T-helper 9 cell (primary cell): Measurements from ENCODE around the gene FAM107B.
"Not testable (repeated sequence)": the region's sequence is repeated elsewhere in the genome, so short reads cannot be mapped to it uniquely, and the experiment has no call there.

Experiments
- DNase-seq: peaks from one replicate; pipeline ENCODE4 v3.0.0-alpha.2; 2020

Gene FAM107B

GRCh38 chr10:14688606-14689005, 86.1 kb downstream of the FAM107B start:
- DNase-seq, result no peak

- DNase-seq, result not testable (repeated sequence)
Observed at GRCh38 chr10:14688189-14688588, 86.5 kb downstream of the FAM107B start.

GRCh38 chr10:14687340-14687739, 87.4 kb downstream of the FAM107B start:
- DNase-seq, result no peak

GRCh38 chr10:14686356-14686755, 88.3 kb downstream of the FAM107B start:
- no peak for DNase-seq

GRCh38 chr10:14684354-14684753, 90.3 kb downstream of the FAM107B start:
- DNase-seq, result no peak

GRCh38 chr10:14683256-14683655, 91.4 kb downstream of the FAM107B start:
- no peak for DNase-seq

- no peak for DNase-seq
Observed at GRCh38 chr10:14681802-14682201, 92.9 kb downstream of the FAM107B start.

- no peak for DNase-seq
Observed at GRCh38 chr10:14681305-14681704, 93.4 kb downstream of the FAM107B start.

GRCh38 chr10:14678637-14679036, 96.1 kb downstream of the FAM107B start:
- DNase-seq, result no peak

GRCh38 chr10:14676732-14677131, 98.0 kb downstream of the FAM107B start:
- DNase-seq, result no peak

GRCh38 chr10:14674376-14675050, 100.2 kb downstream of the FAM107B start:
- DNase-seq, result no peak

GRCh38 chr10:14673189-14673861, 101.4 kb downstream of the FAM107B start:
- no peak for DNase-seq

- DNase-seq, result no peak
Observed at GRCh38 chr10:14671386-14671831, 103.3 kb downstream of the FAM107B start.

GRCh38 chr10:14670551-14671240, 104.0 kb downstream of the FAM107B start:
- DNase-seq, result no peak

GRCh38 chr10:14669576-14669975, 105.1 kb downstream of the FAM107B start:
- no peak for DNase-seq

GRCh38 chr10:14667781-14668180, 106.9 kb downstream of the FAM107B start:
- DNase-seq, result no peak

GRCh38 chr10:14667280-14667679, 107.4 kb downstream of the FAM107B start:
- no peak for DNase-seq

GRCh38 chr10:14665865-14666857, 108.5 kb downstream of the FAM107B start:
- no peak for DNase-seq

- no peak for DNase-seq
Observed at GRCh38 chr10:14665304-14665703, 109.4 kb downstream of the FAM107B start.

- DNase-seq, result no peak
Observed at GRCh38 chr10:14664345-14664744, 110.4 kb downstream of the FAM107B start.

GRCh38 chr10:14661818-14662217, 112.9 kb downstream of the FAM107B start:
- DNase-seq, result no peak

- DNase-seq, result no peak
Observed at GRCh38 chr10:14660831-14661230, 113.9 kb downstream of the FAM107B start.
